ENCODE results near the gene CIROP. TPM values are rescaled to one million over a fixed set of nuclear protein-coding genes. Genes with fewer than 3 reads are reported as not detected.

CIROP gene
- total and polyA plus RNA-seq, 2 donors from 2014 or later: not detected

DNA sequence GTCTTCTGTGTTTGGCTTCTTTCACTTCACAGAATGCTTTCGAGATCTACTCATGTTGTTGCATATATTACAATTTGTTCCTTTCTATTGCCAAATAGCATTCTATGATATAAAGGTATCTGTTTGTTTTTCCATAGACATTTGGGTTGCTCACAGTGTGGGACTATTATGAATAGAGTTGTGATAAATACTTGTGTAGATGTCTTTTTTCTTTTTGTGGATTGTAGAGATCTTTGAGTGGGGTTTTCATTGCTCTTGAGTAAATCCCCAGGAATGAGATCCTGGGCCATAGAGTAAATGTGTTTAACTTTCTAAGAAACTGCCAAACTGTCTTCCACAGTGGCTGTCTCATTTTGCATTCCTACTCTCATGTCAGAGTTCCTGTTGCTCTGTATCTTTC, 39.1 kb upstream of the CIROP start:
- Histone ChIP-seq H3K9ac (ENCODE audit: low read length in 3 of 3) (no peak overlapping the region), H3K9me3 (ENCODE audit: control insufficient read depth in 2 of 3, insufficient read depth in 1 of 3, low read length in 3 of 3) (no peaks in the 10 kb centered on the region), H3K4me3 (ENCODE audit: low read length in 3 of 3) (no peak overlapping the region), H3K36me3 (ENCODE audit: control insufficient read depth in 2 of 3, insufficient read depth in 3 of 3, low read length in 3 of 3) (peaks cover 0 to 33% (median 14%) of the 10 kb centered on the region in 3 donors), H3K27me3 (ENCODE audit: control insufficient read depth, insufficient read depth, low read length) (no peaks in the 10 kb centered on the region), H3K4me1 (ENCODE audit: control insufficient read depth in 2 of 3, insufficient read depth in 2 of 3, low read depth in 1 of 3, low read length in 3 of 3) (peaks cover 0 to 10% (median 5%) of the 10 kb centered on the region in 3 donors), H3K27ac (ENCODE audit: low read depth in 2 of 2, low read length in 2 of 2) (no peak overlapping the region)
- FAIRE-seq (no peak), DNase-seq (no peak)
- TF ChIP-seq, protein P1, sequence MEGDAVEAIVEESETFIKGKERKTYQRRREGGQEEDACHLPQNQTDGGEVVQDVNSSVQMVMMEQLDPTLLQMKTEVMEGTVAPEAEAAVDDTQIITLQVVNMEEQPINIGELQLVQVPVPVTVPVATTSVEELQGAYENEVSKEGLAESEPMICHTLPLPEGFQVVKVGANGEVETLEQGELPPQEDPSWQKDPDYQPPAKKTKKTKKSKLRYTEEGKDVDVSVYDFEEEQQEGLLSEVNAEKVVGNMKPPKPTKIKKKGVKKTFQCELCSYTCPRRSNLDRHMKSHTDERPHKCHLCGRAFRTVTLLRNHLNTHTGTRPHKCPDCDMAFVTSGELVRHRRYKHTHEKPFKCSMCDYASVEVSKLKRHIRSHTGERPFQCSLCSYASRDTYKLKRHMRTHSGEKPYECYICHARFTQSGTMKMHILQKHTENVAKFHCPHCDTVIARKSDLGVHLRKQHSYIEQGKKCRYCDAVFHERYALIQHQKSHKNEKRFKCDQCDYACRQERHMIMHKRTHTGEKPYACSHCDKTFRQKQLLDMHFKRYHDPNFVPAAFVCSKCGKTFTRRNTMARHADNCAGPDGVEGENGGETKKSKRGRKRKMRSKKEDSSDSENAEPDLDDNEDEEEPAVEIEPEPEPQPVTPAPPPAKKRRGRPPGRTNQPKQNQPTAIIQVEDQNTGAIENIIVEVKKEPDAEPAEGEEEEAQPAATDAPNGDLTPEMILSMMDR (IDR thresholded peaks at IDR 0.05; ENCODE audit: borderline replicate concordance, extremely low read depth, insufficient read depth): no peak
- intact Hi-C loops (cut with DNase I): no loop called here

DNA sequence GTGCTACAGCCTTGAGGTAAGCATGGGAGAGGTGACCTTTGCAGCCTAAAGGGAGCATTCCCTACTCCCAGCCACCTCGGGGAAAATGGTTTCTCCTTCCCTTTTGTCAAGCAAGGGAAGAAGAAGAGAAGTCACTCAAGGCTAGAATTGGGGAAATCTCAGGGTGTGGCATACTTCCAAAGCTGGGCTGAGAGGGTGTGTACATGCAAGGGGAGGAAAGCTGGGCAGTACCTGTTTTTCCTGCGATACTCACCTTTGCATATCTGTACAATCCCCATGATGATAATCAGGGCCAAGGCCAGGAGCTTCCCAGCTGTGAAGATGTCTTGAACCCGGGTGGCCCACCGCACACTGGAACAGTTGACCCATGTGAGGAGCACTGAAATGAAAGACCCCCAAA, 38.0 kb upstream of the CIROP start:
- H3K27ac ChIP-seq (ENCODE audit: low read depth in 2 of 2, low read length in 2 of 2): peak overlapping the region; percentile 33 to 59
- no peak for DNase-seq
- no peak for FAIRE-seq
- intact Hi-C loops (cut with DNase I): no loop called here
- H3K4me3 ChIP-seq (ENCODE audit: low read length in 3 of 3): no peak overlapping the region
- H3K9ac ChIP-seq (ENCODE audit: low read length in 3 of 3): no peak overlapping the region
- H3K36me3 ChIP-seq (ENCODE audit: control insufficient read depth in 2 of 3, insufficient read depth in 3 of 3, low read length in 3 of 3): peaks cover 0 to 37% (median 21%) of the 10 kb centered on the region in 3 donors
- peaks cover 0 to 12% (median 5%) of the 10 kb centered on the region in 3 donors for H3K4me1 ChIP-seq (ENCODE audit: control insufficient read depth in 2 of 3, insufficient read depth in 2 of 3, low read depth in 1 of 3, low read length in 3 of 3)
- H3K27me3 ChIP-seq (ENCODE audit: control insufficient read depth, insufficient read depth, low read length): no peaks in the 10 kb centered on the region
- TF ChIP-seq, protein P1 (IDR thresholded peaks at IDR 0.05; ENCODE audit: borderline replicate concordance, extremely low read depth, insufficient read depth): no peak
- H3K9me3 ChIP-seq (ENCODE audit: control insufficient read depth in 2 of 3, insufficient read depth in 1 of 3, low read length in 3 of 3): no peaks in the 10 kb centered on the region

DNA sequence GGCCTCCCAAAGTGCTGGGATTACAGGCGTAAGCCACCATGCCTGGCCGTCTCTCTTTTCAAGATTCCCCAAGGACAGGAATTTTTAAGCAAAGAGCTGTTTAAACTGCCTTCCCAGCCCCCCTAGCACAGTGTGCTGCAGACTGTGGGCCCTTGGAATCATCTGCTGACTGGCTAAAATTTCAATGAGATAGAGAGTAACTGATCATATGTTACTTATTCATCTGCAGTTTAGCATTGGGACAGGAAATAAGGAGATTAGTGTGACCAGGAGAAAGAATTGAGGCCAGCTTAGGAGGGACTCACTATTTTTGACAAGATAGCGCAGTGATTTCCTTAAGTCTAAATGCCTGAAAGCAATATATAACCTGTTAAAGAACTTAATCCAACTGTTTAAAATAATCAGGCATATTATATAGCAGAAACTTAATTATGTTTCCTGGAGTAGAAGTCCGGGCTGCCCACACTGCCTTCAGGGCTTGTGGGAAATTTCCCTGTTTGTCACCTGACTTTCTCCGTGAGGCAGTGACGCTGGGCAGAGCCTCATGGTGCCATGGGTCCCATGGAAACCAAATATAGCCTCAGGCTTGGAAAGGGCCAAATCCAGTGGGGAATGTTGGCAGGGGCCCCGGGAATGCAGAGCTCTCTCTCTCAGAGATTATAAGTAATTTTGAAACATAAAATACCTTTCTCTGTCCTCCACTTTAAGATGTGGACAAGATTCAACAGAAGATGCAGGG, 37.1 kb upstream of the CIROP start:
- no peaks in the 10 kb centered on the region for H3K27me3 ChIP-seq (ENCODE audit: control insufficient read depth, insufficient read depth, low read length)
- DNase-seq (peak in 3 of 5 donors; percentile 51 to 65 (median 64)), FAIRE-seq (no peak)
- H3K4me3 ChIP-seq (ENCODE audit: low read length in 3 of 3): no peak overlapping the region
- intact Hi-C loops (cut with DNase I): no loop called here
- peaks cover 0 to 10% (median 5%) of the 10 kb centered on the region in 3 donors for H3K4me1 ChIP-seq (ENCODE audit: control insufficient read depth in 2 of 3, insufficient read depth in 2 of 3, low read depth in 1 of 3, low read length in 3 of 3)
- no peak overlapping the region for H3K9ac ChIP-seq (ENCODE audit: low read length in 3 of 3)
- TF ChIP-seq, protein P1 (IDR thresholded peaks at IDR 0.05; ENCODE audit: borderline replicate concordance, extremely low read depth, insufficient read depth): no peak
- H3K36me3 ChIP-seq (ENCODE audit: control insufficient read depth in 2 of 3, insufficient read depth in 3 of 3, low read length in 3 of 3): peaks cover 0 to 38% (median 25%) of the 10 kb centered on the region in 3 donors
- no peaks in the 10 kb centered on the region for H3K9me3 ChIP-seq (ENCODE audit: control insufficient read depth in 2 of 3, insufficient read depth in 1 of 3, low read length in 3 of 3)
- peak overlapping the region; percentile 59 to 75 for H3K27ac ChIP-seq (ENCODE audit: low read depth in 2 of 2, low read length in 2 of 2)
